Measurements from ENCODE around the gene ISCU.
"Not testable (repeated sequence)": the region's sequence is repeated elsewhere in the genome, so short reads cannot be mapped to it uniquely, and the experiment has no call there.

Gene ISCU

GRCh38 chr12:108542320-108542719, 20.1 kb upstream of the ISCU start:
- H3K4me3 ChIP-seq (ENCODE audit: low read depth, low read length): no peak overlapping the region; the same call in 1 of the 2 replicates
- TF ChIP-seq, protein P1, sequence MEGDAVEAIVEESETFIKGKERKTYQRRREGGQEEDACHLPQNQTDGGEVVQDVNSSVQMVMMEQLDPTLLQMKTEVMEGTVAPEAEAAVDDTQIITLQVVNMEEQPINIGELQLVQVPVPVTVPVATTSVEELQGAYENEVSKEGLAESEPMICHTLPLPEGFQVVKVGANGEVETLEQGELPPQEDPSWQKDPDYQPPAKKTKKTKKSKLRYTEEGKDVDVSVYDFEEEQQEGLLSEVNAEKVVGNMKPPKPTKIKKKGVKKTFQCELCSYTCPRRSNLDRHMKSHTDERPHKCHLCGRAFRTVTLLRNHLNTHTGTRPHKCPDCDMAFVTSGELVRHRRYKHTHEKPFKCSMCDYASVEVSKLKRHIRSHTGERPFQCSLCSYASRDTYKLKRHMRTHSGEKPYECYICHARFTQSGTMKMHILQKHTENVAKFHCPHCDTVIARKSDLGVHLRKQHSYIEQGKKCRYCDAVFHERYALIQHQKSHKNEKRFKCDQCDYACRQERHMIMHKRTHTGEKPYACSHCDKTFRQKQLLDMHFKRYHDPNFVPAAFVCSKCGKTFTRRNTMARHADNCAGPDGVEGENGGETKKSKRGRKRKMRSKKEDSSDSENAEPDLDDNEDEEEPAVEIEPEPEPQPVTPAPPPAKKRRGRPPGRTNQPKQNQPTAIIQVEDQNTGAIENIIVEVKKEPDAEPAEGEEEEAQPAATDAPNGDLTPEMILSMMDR (IDR thresholded peaks at IDR 0.05; ENCODE audit: insufficient read depth, low read depth, low read length, missing control alignments): no peak
- no peak for DNase-seq (ENCODE audit: low read depth)

DNA sequence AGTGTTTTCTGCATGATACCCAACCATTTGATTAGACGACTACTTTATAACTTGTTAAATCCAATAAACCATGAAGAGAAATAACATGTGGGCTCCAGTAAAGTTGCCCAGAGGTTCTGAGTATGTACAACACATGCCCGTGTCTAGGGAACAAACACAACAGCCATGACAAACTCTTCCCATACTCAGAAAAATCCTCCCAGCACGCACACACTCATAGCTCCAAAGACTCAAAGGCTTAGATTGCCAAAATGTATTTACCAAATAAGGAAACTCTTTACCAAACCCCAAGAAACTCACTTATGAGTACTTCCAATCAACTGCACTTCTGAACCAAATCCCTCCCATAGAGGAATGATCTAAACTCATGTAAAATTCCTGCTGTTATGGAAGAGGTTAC, 18.7 kb upstream of the ISCU start:
- TF ChIP-seq, protein P1 (IDR thresholded peaks at IDR 0.05; ENCODE audit: insufficient read depth, low read depth, low read length, missing control alignments): no peak
- H3K4me3 ChIP-seq (ENCODE audit: low read depth, low read length): no peak overlapping the region
- no peak for DNase-seq (ENCODE audit: low read depth)

GRCh38 chr12:108547686-108548085, 14.7 kb upstream of the ISCU start:
- TF ChIP-seq, protein P1 (IDR thresholded peaks at IDR 0.05; ENCODE audit: insufficient read depth, low read depth, low read length, missing control alignments): no peak
- peak overlapping the region; percentile 32; the same call in 1 of the 2 replicates for H3K4me3 ChIP-seq (ENCODE audit: low read depth, low read length)
- no peak for DNase-seq (ENCODE audit: low read depth)

DNA sequence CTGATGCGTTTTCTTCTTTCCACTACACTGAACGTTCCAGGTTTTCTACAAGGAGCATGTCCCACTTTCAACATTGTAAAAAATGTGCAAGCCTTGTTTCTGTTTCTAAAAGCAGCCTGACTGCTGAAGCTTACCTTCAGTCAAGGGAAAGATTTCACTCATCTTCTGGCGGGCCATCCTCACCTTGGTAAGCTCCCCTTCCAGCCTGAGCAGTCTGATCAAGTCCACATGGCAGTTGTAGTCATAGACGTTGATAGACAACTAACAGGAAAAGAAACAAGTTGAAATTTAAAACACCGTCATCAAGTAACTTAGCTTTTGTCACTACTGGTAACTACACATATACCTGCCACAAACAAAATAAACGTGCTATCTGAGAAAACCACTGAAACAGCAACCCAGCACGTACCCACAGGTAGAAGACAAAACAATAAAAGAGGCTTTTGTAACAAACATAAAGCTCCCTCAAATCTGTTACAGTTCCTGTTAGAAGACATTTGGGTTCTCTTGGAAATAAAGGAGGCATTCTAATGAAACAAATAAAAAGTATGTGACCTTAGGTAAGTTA, 13.4 kb upstream of the ISCU start:
- TF ChIP-seq, protein P1 (IDR thresholded peaks at IDR 0.05; ENCODE audit: insufficient read depth, low read depth, low read length, missing control alignments): no peak
- peak overlapping the region; percentile 32 for H3K4me3 ChIP-seq (ENCODE audit: low read depth, low read length)
- DNase-seq (ENCODE audit: low read depth): peak; percentile 69

DNA sequence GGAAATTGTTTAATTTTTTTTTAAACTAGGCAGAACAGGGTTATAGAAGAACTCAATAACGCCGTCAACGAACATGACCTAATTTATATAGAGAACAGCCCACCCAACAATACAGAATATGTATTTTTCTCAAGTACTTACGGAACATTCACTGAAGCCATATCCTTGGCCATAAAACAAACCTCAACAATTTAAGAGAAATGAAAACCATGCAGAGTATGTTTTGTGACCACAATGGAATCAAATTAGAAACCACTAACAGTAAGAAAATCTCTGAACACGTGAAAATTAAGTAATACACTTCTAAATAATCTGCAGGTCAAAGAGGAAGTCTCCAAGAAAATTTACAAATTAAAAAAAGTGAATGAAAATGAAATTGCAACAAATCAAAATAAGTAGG, 10.9 kb upstream of the ISCU start:
- TF ChIP-seq, protein P1 (IDR thresholded peaks at IDR 0.05; ENCODE audit: insufficient read depth, low read depth, low read length, missing control alignments): no peak
- no peak for DNase-seq (ENCODE audit: low read depth)
- H3K4me3 ChIP-seq (ENCODE audit: low read depth, low read length): no peak overlapping the region

DNA sequence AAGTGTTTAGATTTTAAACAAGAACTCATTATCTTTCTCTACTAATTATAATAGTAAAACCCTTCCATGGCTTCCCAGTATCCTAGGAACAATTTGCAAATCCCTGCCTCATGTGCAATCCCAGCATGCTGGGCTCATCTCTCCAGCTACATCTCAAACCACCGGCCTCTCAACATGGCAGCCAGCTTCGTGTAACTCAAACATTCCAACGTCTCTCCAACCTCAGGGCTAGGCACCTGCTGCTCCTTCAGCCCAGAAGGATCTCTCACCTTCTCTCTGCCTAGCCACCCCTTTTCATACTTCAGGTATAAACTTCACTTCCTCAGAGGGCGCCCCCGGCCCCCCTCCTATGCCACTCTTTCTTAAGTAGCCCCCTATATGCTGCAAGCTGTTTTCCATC, 8.6 kb upstream of the ISCU start:
- no peak for DNase-seq (ENCODE audit: low read depth)
- TF ChIP-seq, protein P1 (IDR thresholded peaks at IDR 0.05; ENCODE audit: insufficient read depth, low read depth, low read length, missing control alignments): no peak
- H3K4me3 ChIP-seq (ENCODE audit: low read depth, low read length): no peak overlapping the region

DNA sequence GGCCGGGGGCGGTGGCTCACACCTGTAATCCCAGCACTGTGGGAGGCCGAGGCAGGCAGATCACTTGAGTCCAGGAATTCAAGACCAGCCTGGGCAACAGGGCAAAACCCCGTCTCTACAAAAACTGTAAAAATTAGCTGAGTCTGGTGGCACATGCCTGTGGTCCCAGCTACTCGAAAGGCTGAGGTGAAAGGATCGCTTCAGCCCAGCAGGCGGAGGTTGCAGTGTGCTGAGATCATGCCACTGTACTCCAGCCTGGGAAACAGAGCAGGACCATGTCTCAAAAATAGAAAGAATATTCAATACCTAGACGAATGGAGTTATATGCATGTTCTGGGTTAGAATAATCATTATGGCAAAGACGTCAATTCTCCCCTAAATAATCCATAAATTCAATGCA, 7.0 kb upstream of the ISCU start:
- not testable (repeated sequence) for DNase-seq (ENCODE audit: low read depth); H3K4me3 ChIP-seq (ENCODE audit: low read depth, low read length)
